ENCODE results near the gene PLSCR1. TPM values are rescaled to one million over a fixed set of nuclear protein-coding genes. Genes with fewer than 3 reads are reported as not detected.
A peak's percentile ranks its signal among the peaks of the same experiment; 100 is the strongest.

Gene PLSCR1
- 27.2 and 83.9 TPM in 2 replicates for total RNA-seq (2011; cell fraction: chromatin; rRNA removed; ENCODE audit: low replicate concordance)
- 20.2 and 23.2 TPM in 2 replicates for total RNA-seq (2011; cell fraction: nucleolus; rRNA removed)
- total RNA-seq (2011; cell fraction: nucleoplasm; rRNA removed): 47.4 and 70.8 TPM in 2 replicates
- total RNA-seq (2014; rRNA removed) (51.1 and 53.9 TPM in 2 replicates), total RNA-seq (2014; rRNA removed; fragmentation: Illumina TruSeq; extraction: Trizol) (69.1 and 71.1 TPM in 2 replicates), total RNA-seq (2015; rRNA removed; fragmentation: Illumina TruSeq; extraction: Trizol) (66.6 and 75.4 TPM in 2 replicates), total RNA-seq (2021) (63.8 and 66.2 TPM in 2 replicates), polyA plus RNA-seq (2011; rRNA removed) (33.5 and 40.6 TPM in 2 replicates), polyA plus RNA-seq (2014; fragmentation: Illumina TruSeq; extraction: Trizol) (60.9 and 75.5 TPM in 2 replicates), polyA plus RNA-seq (2014; fragmentation: Nextera tagmentation; extraction: Ambion mirVana) (100 to 1,000 TPM; 115 to 122 TPM), polyA plus RNA-seq (2014; rRNA removed) (65.0 and 68.3 TPM in 2 replicates), polyA minus RNA-seq (2011; rRNA and poly(A)+ RNA removed) (38.6 and 47.3 TPM in 2 replicates), Bru-seq, nascent RNA (percentile 89 among the genes with signal in this experiment), BruChase-seq, experiment 1, labeled RNA remaining after a 2-hour chase (percentile 89 among the genes with signal in this experiment), BruChase-seq, experiment 2, labeled RNA remaining after a 6-hour chase (percentile 85 among the genes with signal in this experiment)
- 33.1 and 40.0 TPM in 2 replicates for polyA plus RNA-seq (2011; cell fraction: cytosol; rRNA removed)
- 34.5 and 40.6 TPM in 2 replicates for polyA plus RNA-seq (2011; cell fraction: nucleus; rRNA removed)
- 49.9 and 96.5 TPM in 2 replicates for polyA plus RNA-seq (2012)
- polyA minus RNA-seq (2011; cell fraction: cytosol; rRNA and poly(A)+ RNA removed): 15.8 and 24.2 TPM in 2 replicates
- 58.2 and 86.4 TPM in 2 replicates for polyA minus RNA-seq (2011; cell fraction: nucleus; rRNA and poly(A)+ RNA removed)
- long read RNA-seq, experiment 1, transcript PLSCR1-214 (8 exons, 1,443 nt): minor isoform, 23 of 112 reads
- long read RNA-seq, experiment 1, transcript PLSCR1-202 (8 exons, 996 nt): minor isoform, 9 of 112 reads
- long read RNA-seq, experiment 1, transcript PLSCR1-201 (9 exons, 2,233 nt): major isoform, 37 of 112 reads
- long read RNA-seq, experiment 1, partial matches to known transcripts: 8 of 112 reads
- long read RNA-seq, experiment 1, other reads (novel, unspliced or antisense): 27 of 112 reads
- long read RNA-seq, experiment 2, transcript PLSCR1-201 (9 exons, 2,233 nt): major isoform, 7 of 48 reads
- long read RNA-seq, experiment 2, partial matches to known transcripts: 5 of 48 reads
- long read RNA-seq, experiment 2, other reads (novel, unspliced or antisense): 29 of 48 reads
- long read RNA-seq, experiment 3, transcript PLSCR1-201 (9 exons, 2,233 nt): major isoform, 33 of 72 reads
- long read RNA-seq, experiment 3, transcript PLSCR1-214 (8 exons, 1,443 nt): minor isoform, 10 of 72 reads
- long read RNA-seq, experiment 3, partial matches to known transcripts: 4 of 72 reads
- long read RNA-seq, experiment 3, other reads (novel, unspliced or antisense): 19 of 72 reads

- no peaks in the 10 kb centered on the region for H3K9me1 ChIP-seq (ENCODE audit: control insufficient read depth, insufficient read depth, low read length)
- in situ Hi-C loops (cut with MboI): no loop called here
- 0 out of 2 replicates have a peak, but pooled peaks cover 5% of the 10 kb centered on the region for H4K20me1 ChIP-seq (replicated peaks; ENCODE audit: control insufficient read depth, insufficient read depth, low read length)
- ATAC-seq (peak; percentile 92), FAIRE-seq (peak; percentile 96), DNase-seq (ENCODE audit: extremely low read depth in 1 of 4, low spot score in 3 of 4) (peak; percentile 92 to 95 (median 94))
- H3K4me3 ChIP-seq: peak within 1 kb of the TSS; percentile 92
- intact Hi-C loops (cut with micrococcal nuclease): loop anchor here (1.0 to 5.0 kb wide), 2 partner anchors 37 to 75 kb away; partner anchors contain the start of gene PLSCR2
- peak within 1 kb of the TSS; percentile 92 for H3K27ac ChIP-seq (ENCODE audit: extremely low read depth, low read depth, low read length)
- peaks cover 4 to 28% of the 10 kb centered on the region in 2 experiments; a peak in 4 of 5 replicates for H3K4me1 ChIP-seq (replicated peaks in 1 of 2; ENCODE audit: control insufficient read depth in 2 of 2, insufficient read depth in 2 of 2, low read length in 2 of 2)
- 0% methylated on average over 42 of the region's 51 CpGs for WGBS (ENCODE audit: insufficient coverage, low coverage, missing lambda C conversion rate)
- no TSS peak for BruUV-seq (replicated peaks)
- CTCF ChIA-PET (ENCODE audit: low intra/inter-chr PET ratio): interaction anchor here (0.7 kb wide), 1 partner anchor 84 kb away, joined by 3 read pairs; no protein-coding TSS in a partner anchor
- peak within 1 kb of the TSS; percentile 94 for H2AFZ ChIP-seq (ENCODE audit: low read depth, low read length)
- peak within 1 kb of the TSS; percentile 91 to 94 for H3K9ac ChIP-seq (ENCODE audit: insufficient read depth in 1 of 2, low read depth in 2 of 2, low read length in 2 of 2)
- peaks cover 18% of the 10 kb centered on the region for H3K36me3 ChIP-seq (ENCODE audit: control insufficient read depth, insufficient read depth, low read length)
- no peaks in the 10 kb centered on the region for H3K9me3 ChIP-seq (replicated peaks; ENCODE audit: control insufficient read depth, insufficient read depth, low read depth, low read length)
- no peaks in the 10 kb centered on the region for H3K27me3 ChIP-seq (ENCODE audit: control insufficient read depth in 2 of 2, insufficient read depth in 2 of 2, low read length in 2 of 2)
- POLR2A ChIA-PET: interaction anchor here (0.5 to 1.9 kb wide), 13 partner anchors 9 to 82 kb away, joined by 3 to 12 read pairs (median 4); partner anchors contain the start of gene PLSCR2
- peaks cover 61% of the 10 kb centered on the region for H3K79me2 ChIP-seq (ENCODE audit: control insufficient read depth, insufficient read depth, low read length)
- peak within 1 kb of the TSS; percentile 83 for H3K4me2 ChIP-seq (ENCODE audit: insufficient read depth, low read length)
- TF ChIP-seq FOXM1 (IDR thresholded peaks at IDR 0.05; ENCODE audit: low read depth) (no peak), FOXM1 (CRISPR knock-in tag; IDR thresholded peaks at IDR 0.05; ENCODE audit: low read depth) (no peak), PHB2 (IDR thresholded peaks at IDR 0.05; ENCODE audit: low read depth) (no peak), TBP (optimal IDR thresholded peaks at IDR 0.05; ENCODE audit: low read depth, low read length) (peak; percentile 69), PHF20 (IDR thresholded peaks at IDR 0.05; ENCODE audit: partially characterized antibody) (peak; percentile 22), ARNT (IDR thresholded peaks at IDR 0.05) (peak in 1 of 2 experiments; percentile 54; a peak in 1 of 4 replicates), NR2C2 (CRISPR knock-in tag; IDR thresholded peaks at IDR 0.05) (no peak), NR2C2 (tag; IDR thresholded peaks at IDR 0.05) (peak; percentile 66; the same call in 1 of the 2 replicates), ZFP1 (CRISPR knock-in tag; IDR thresholded peaks at IDR 0.05) (no peak), L3MBTL2 (IDR thresholded peaks at IDR 0.05) (peak; percentile 75)
- TF ChIP-seq, protein P1, sequence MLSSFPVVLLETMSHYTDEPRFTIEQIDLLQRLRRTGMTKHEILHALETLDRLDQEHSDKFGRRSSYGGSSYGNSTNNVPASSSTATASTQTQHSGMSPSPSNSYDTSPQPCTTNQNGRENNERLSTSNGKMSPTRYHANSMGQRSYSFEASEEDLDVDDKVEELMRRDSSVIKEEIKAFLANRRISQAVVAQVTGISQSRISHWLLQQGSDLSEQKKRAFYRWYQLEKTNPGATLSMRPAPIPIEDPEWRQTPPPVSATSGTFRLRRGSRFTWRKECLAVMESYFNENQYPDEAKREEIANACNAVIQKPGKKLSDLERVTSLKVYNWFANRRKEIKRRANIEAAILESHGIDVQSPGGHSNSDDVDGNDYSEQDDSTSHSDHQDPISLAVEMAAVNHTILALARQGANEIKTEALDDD (IDR thresholded peaks at IDR 0.05): peak; percentile 65; the same call in 1 of the 2 replicates
- TF ChIP-seq, protein P2, sequence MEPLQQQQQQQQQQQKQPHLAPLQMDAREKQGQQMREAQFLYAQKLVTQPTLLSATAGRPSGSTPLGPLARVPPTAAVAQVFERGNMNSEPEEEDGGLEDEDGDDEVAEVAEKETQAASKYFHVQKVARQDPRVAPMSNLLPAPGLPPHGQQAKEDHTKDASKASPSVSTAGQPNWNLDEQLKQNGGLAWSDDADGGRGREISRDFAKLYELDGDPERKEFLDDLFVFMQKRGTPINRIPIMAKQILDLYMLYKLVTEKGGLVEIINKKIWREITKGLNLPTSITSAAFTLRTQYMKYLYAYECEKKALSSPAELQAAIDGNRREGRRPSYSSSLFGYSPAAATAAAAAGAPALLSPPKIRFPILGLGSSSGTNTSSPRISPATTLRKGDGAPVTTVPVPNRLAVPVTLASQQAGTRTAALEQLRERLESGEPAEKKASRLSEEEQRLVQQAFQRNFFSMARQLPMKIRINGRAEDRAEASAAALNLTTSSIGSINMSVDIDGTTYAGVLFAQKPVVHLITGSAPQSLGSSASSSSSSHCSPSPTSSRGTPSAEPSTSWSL (CRISPR knock-in tag; IDR thresholded peaks at IDR 0.05; ENCODE audit: borderline replicate concordance): no peak
Observed at GRCh38 chr3:146544002-146544928, at the start of gene PLSCR1. TSS of gene PLSCR1 (minus strand) at chr3:146544607. CDS start at chr3:146536552, 8,055 bp downstream.

Measured in K562 (cell line).